ENCODE results near the gene FRMD3.

The FRMD3 gene

DNA sequence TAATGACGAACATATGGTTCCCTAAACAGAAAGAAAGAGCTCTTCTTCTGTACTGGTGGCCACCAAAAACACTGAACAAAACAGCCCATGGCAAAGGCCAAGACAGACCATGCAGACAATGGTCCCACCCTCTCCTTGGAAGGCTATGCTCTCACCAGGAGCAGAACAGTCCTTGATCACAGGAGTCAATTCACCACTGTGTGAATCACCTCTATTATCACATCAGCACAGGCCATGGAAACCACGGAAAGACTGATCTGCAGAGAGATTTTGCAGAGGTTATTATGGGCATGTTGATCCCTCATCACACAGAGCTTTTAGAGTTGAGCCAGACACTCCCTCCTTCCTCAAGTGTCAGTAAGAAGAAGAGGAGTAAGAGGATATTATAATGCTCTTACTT lies 341.3 kb downstream of the FRMD3 start:
- DNase-seq (ENCODE audit: insufficient read length, low spot score) (no peak), FAIRE-seq (no peak)
- no peak for TF ChIP-seq CTCF (IDR thresholded peaks at IDR 0.05; ENCODE audit: insufficient read depth, missing control alignments)
